CD4-positive, CD25-positive, alpha-beta regulatory T cell (primary cell): Measurements from ENCODE around the gene GATM. TPM values are rescaled to one million over a fixed set of nuclear protein-coding genes. Genes with fewer than 3 reads are reported as not detected.

Source experiments
- ATAC-seq, 2 donors: fragments of 150-1000 bp; cut with Tn5 transposase; one replicate each; pipeline ENCODE4 v1.10.0; 2021; ENCODE audit warnings: low read depth in 2 of 2, moderate number of reproducible peaks in 2 of 2, moderate library complexity in 1 of 2
- DNase-seq, 3 donors: peaks; one replicate each; pipeline versions ENCODE4 v3.0.0 to v3.0.0-alpha.2; 2012 to 2022; ENCODE audit warnings: mixed read lengths in 1 of 3
- H3K27ac ChIP-seq: one replicate; pipeline ENCODE4 v1.7.0; 2013; ENCODE audit warnings: mild to moderate bottlenecking, low read length; ENCODE audit not compliant: insufficient read depth, poor library complexity, severe bottlenecking
- H3K27me3 ChIP-seq: one replicate; pipeline ENCODE4 v1.7.0; 2013; ENCODE audit warnings: low read length; ENCODE audit not compliant: control insufficient read depth, insufficient read depth
- H3K36me3 ChIP-seq: one replicate; pipeline ENCODE4 v1.7.0; 2013; ENCODE audit warnings: mild to moderate bottlenecking, low read length, moderate library complexity; ENCODE audit not compliant: control insufficient read depth, insufficient read depth
- H3K4me1 ChIP-seq: 2 replicates; pipeline ENCODE4 v1.7.0; 2013; ENCODE audit warnings: mild to moderate bottlenecking, low read length; ENCODE audit not compliant: insufficient read depth, control insufficient read depth, poor library complexity, severe bottlenecking
- H3K4me3 ChIP-seq: one replicate; pipeline ENCODE4 v1.7.0; 2013; ENCODE audit warnings: low read depth, mild to moderate bottlenecking, low read length, moderate library complexity
- H3K9me3 ChIP-seq, 2 experiments: 1 replicate in 1 of 2; 2 replicates in 1 of 2; pipeline ENCODE4 v1.7.0; 2013; ENCODE audit warnings: low read length in 2 of 2, mild to moderate bottlenecking in 1 of 2, moderate library complexity in 1 of 2; ENCODE audit not compliant: control insufficient read depth in 2 of 2
- H3K27ac Mint-ChIP-seq, 3 donors: one replicate each; pipeline ENCODE4 v1.8.0; 2020 to 2022; ENCODE audit warnings: mild to moderate bottlenecking in 3 of 3, mixed read lengths in 3 of 3, moderate library complexity in 2 of 3
- H3K27me3 Mint-ChIP-seq: one replicate; pipeline ENCODE4 v1.8.0; 2022; ENCODE audit warnings: mild to moderate bottlenecking, mixed read lengths
- H3K36me3 Mint-ChIP-seq: one replicate; pipeline ENCODE4 v1.8.0; 2020; ENCODE audit warnings: mixed read lengths
- H3K4me1 Mint-ChIP-seq, 4 donors: one replicate each; pipeline ENCODE4 v1.8.0; 2020 to 2022; ENCODE audit warnings: mixed read lengths in 4 of 4, mild to moderate bottlenecking in 1 of 4
- H3K4me3 Mint-ChIP-seq, 4 donors: one replicate each; pipeline ENCODE4 v1.8.0; 2020 to 2022; ENCODE audit warnings: mild to moderate bottlenecking in 4 of 4, mixed read lengths in 4 of 4, moderate library complexity in 3 of 4
- H3K9me3 Mint-ChIP-seq, 7 donors: one replicate each; pipeline ENCODE4 v1.8.0; 2020 to 2022; ENCODE audit warnings: mixed read lengths in 7 of 7, mild to moderate bottlenecking in 3 of 7, moderate library complexity in 2 of 7
- polyA plus RNA-seq, 4 donors: library from polyadenylated mRNA; unstranded; fragments of 300-500 nt; fragmentation: Illumina TruSeq; gene quantifications; one replicate each; pipeline ENCODE4 v1.2.3, GENCODE V29; 2021
- total RNA-seq: library from RNA; stranded (reverse); gene quantifications from one replicate; pipeline ENCODE4 v1.2.3, GENCODE V29; 2022

GATM gene
- total and polyA plus RNA-seq, 5 donors from 2014 or later = 0.16 to 1.0 (median 0.86) TPM

DNA sequence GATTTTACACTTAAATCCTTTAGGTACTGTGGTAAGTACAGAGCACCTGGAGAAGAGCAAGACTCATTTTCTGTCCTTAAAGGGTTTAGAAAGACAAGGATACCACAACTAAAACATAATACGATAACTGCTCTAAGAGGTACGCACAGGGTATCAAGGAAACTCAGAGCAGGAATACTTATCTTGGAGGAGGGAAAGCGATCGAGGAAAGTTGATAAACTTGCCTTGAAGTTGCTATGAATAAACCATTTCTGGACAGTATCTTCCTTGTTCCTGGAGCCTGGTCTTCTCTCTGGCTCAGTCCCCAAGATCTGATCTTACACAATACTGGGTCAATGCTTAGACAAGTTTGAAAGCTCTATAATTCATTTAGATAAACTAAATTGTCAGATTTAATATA lies 17.6 kb upstream of the GATM start:
- H3K4me3 ChIP-seq = no peak overlapping the region
- H3K36me3 ChIP-seq = no peaks in the 10 kb centered on the region
- H3K27me3 ChIP-seq = peaks cover 1% of the 10 kb centered on the region
- ATAC-seq (no peak), DNase-seq (no peak)
- no peaks in the 10 kb centered on the region for H3K9me3 Mint-ChIP-seq
- no peak overlapping the region for H3K27ac ChIP-seq
- H3K4me1 Mint-ChIP-seq = peaks cover 0 to 5% (median under 1%) of the 10 kb centered on the region in 4 donors
- no peaks in the 10 kb centered on the region for H3K4me1 ChIP-seq
- no peak overlapping the region for H3K27ac Mint-ChIP-seq
- no peaks in the 10 kb centered on the region for H3K36me3 Mint-ChIP-seq
- peaks cover 20% of the 10 kb centered on the region for H3K27me3 Mint-ChIP-seq
- H3K9me3 ChIP-seq = no peaks in the 10 kb centered on the region
- H3K4me3 Mint-ChIP-seq = peak overlapping the region in 1 of 4 donors; percentile 15

DNA sequence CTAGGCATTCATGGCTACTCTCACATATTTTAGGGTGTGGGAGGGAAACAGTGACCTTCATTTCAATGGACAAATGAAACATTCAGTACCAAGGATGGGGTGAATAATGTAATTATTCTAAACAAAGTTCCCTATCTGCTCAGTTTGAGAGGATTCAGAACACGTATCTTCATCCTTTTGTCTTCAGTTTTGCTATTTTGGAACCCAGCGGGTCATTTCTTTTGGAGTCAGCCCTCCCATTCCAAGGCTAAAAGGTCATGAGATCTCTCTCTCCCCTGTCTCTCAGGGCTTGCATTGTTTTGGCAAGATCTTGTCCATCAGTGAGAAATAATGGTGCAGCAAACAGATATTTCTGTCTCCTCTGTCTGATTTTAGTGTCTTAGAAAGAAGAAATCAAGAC lies 16.3 kb upstream of the GATM start:
- Histone ChIP-seq H3K27ac (no peak overlapping the region), H3K9me3 (no peaks in the 10 kb centered on the region), H3K4me1 (no peaks in the 10 kb centered on the region), H3K36me3 (no peaks in the 10 kb centered on the region), H3K27me3 (peaks cover 8% of the 10 kb centered on the region), H3K4me3 (no peak overlapping the region)
- H3K9me3 Mint-ChIP-seq = no peaks in the 10 kb centered on the region
- peaks cover 0 to 3% (median 0%) of the 10 kb centered on the region in 4 donors for H3K4me1 Mint-ChIP-seq
- peaks cover 30% of the 10 kb centered on the region for H3K27me3 Mint-ChIP-seq
- no peaks in the 10 kb centered on the region for H3K36me3 Mint-ChIP-seq
- H3K4me3 Mint-ChIP-seq = no peak overlapping the region
- ATAC-seq (no peak), DNase-seq (no peak)
- no peak overlapping the region for H3K27ac Mint-ChIP-seq

DNA sequence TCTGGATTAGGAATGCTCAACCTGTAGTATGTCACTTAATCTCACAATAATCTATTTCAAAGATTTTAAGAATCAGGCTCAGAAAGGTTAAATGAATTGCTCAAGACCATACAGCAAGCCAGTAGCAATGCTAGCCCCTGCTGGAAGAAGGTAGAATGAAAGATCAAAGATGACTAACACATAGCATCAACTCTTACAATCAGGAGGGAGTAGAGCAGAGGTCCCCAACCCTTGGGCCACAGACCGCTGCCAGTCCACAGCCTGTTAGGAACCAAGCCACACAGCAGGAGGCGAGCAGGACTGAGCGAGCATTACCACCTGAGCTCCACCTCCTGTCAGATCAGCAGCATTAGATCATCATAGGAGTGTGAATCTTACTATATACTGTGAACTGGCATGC lies 15.5 kb upstream of the GATM start:
- Mint-ChIP-seq H3K4me1 (no peaks in the 10 kb centered on the region), H3K27ac (no peak overlapping the region), H3K36me3 (no peaks in the 10 kb centered on the region), H3K27me3 (peaks cover 38% of the 10 kb centered on the region), H3K9me3 (no peaks in the 10 kb centered on the region), H3K4me3 (no peak overlapping the region)
- ATAC-seq (no peak), DNase-seq (peak in 1 of 3 donors; percentile 16)
- no peaks in the 10 kb centered on the region for H3K36me3 ChIP-seq
- H3K4me1 ChIP-seq = no peaks in the 10 kb centered on the region
- peaks cover 8% of the 10 kb centered on the region for H3K27me3 ChIP-seq
- no peak overlapping the region for H3K4me3 ChIP-seq
- no peak overlapping the region for H3K27ac ChIP-seq
- no peaks in the 10 kb centered on the region for H3K9me3 ChIP-seq

DNA sequence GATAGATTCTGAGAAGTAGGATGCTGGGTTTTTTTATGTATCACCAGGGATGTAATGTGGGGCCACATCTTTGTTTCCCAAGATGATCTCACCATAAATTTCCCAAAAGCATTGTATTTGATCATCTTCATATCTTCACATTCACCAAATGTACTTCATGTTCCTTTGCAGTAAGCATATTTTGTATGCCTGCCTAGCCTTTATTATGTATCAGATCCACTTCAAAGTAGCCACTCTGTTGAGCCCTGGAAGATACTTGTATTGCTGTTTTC lies 14.2 kb upstream of the GATM start:
- Mint-ChIP-seq H3K27ac (no peak overlapping the region), H3K4me3 (no peak overlapping the region), H3K36me3 (no peaks in the 10 kb centered on the region), H3K4me1 (no peaks in the 10 kb centered on the region), H3K27me3 (peaks cover 43% of the 10 kb centered on the region), H3K9me3 (no peaks in the 10 kb centered on the region)
- no peak overlapping the region for H3K27ac ChIP-seq
- no peaks in the 10 kb centered on the region for H3K4me1 ChIP-seq
- H3K36me3 ChIP-seq = no peaks in the 10 kb centered on the region
- ATAC-seq (no peak), DNase-seq (no peak)
- no peak overlapping the region for H3K4me3 ChIP-seq
- H3K9me3 ChIP-seq = no peaks in the 10 kb centered on the region
- peaks cover 15% of the 10 kb centered on the region for H3K27me3 ChIP-seq

- Mint-ChIP-seq H3K9me3 (no peaks in the 10 kb centered on the region), H3K27me3 (peaks cover 41% of the 10 kb centered on the region), H3K4me1 (no peaks in the 10 kb centered on the region), H3K27ac (no peak overlapping the region), H3K36me3 (no peaks in the 10 kb centered on the region), H3K4me3 (no peak overlapping the region)
- ATAC-seq = peak in 1 of 2 donors; percentile 63
- Histone ChIP-seq H3K36me3 (no peaks in the 10 kb centered on the region), H3K4me1 (no peaks in the 10 kb centered on the region), H3K4me3 (no peak overlapping the region), H3K27ac (no peak overlapping the region), H3K9me3 (no peaks in the 10 kb centered on the region), H3K27me3 (peaks cover 15% of the 10 kb centered on the region)
- no peak for DNase-seq
Measured at GRCh38 chr15:45391746-45392583, 13.6 kb upstream of the GATM start.

DNA sequence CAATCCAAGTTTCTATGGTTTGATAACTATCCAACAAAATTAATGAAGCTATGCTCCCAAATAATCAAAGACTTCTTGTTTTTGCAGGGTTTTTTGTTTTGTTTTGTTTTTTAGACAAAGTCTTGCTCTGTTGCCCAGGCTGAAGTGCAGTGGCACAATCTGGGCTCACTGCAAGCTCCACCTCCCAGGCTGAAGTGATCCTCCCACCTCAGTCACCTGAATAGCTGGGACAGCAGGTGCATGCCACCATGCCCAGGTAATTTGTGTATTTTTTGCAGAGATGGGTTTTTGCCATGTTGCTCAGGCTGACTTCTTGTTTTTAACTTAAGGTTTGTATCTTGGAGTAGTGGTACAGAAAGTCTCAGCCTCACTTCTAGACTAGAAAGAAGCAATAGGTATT lies 11.0 kb upstream of the GATM start:
- Histone ChIP-seq H3K4me1 (no peaks in the 10 kb centered on the region), H3K4me3 (no peak overlapping the region), H3K27ac (no peak overlapping the region), H3K27me3 (peaks cover 19% of the 10 kb centered on the region), H3K9me3 (no peaks in the 10 kb centered on the region), H3K36me3 (no peaks in the 10 kb centered on the region)
- Mint-ChIP-seq H3K9me3 (no peaks in the 10 kb centered on the region), H3K36me3 (no peaks in the 10 kb centered on the region), H3K4me3 (no peak overlapping the region), H3K4me1 (no peaks in the 10 kb centered on the region), H3K27me3 (peaks cover 61% of the 10 kb centered on the region), H3K27ac (no peak overlapping the region)
- ATAC-seq = no peak
- no peak for DNase-seq

GRCh38 chr15:45387380-45388007 lies 9.2 kb upstream of the GATM start:
- no peak for DNase-seq
- peaks cover 21% of the 10 kb centered on the region for H3K27me3 ChIP-seq
- Mint-ChIP-seq H3K4me1 (no peaks in the 10 kb centered on the region), H3K27ac (no peak overlapping the region), H3K27me3 (peaks cover 61% of the 10 kb centered on the region), H3K9me3 (no peaks in the 10 kb centered on the region), H3K36me3 (no peaks in the 10 kb centered on the region), H3K4me3 (no peak overlapping the region)
- no peak for ATAC-seq
- no peak overlapping the region for H3K4me3 ChIP-seq
- H3K9me3 ChIP-seq = no peaks in the 10 kb centered on the region
- H3K4me1 ChIP-seq = no peaks in the 10 kb centered on the region
- no peak overlapping the region for H3K27ac ChIP-seq
- no peaks in the 10 kb centered on the region for H3K36me3 ChIP-seq

DNA sequence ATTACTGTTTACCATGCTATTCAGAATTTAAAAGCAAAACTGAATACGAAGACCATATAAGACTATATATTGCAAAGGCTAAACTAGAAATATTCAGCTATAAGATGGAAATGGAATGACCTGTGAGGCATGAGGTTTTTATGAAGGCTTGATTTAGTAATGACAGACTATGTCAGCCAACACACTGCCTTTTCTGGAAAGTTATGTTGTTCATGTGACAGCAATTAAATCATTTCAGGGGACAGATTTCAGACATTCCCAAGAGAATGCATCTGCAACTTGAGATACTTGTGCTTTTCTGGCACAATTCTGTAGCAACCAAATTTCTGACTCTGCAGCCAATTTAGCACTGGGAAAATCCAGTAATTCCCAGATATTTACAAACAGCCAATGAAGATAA lies 8.6 kb upstream of the GATM start:
- H3K27me3 Mint-ChIP-seq = peaks cover 62% of the 10 kb centered on the region

More for the DNA sequence above, 8.6 kb upstream of the GATM start:
- H3K27ac Mint-ChIP-seq = no peak overlapping the region
- Histone ChIP-seq H3K36me3 (no peaks in the 10 kb centered on the region), H3K27ac (no peak overlapping the region), H3K4me3 (no peak overlapping the region), H3K27me3 (peaks cover 23% of the 10 kb centered on the region), H3K4me1 (no peaks in the 10 kb centered on the region), H3K9me3 (no peaks in the 10 kb centered on the region)
- H3K36me3 Mint-ChIP-seq = no peaks in the 10 kb centered on the region
- no peaks in the 10 kb centered on the region for H3K9me3 Mint-ChIP-seq
- no peak overlapping the region for H3K4me3 Mint-ChIP-seq
- ATAC-seq (no peak), DNase-seq (no peak)
- H3K4me1 Mint-ChIP-seq = no peaks in the 10 kb centered on the region
